ENCODE results near the gene SPATA32. TPM values are rescaled to one million over a fixed set of nuclear protein-coding genes. Genes with fewer than 3 reads are reported as not detected.

The SPATA32 gene
- total RNA-seq, 4 donors from 2014 or later = not detected

DNA sequence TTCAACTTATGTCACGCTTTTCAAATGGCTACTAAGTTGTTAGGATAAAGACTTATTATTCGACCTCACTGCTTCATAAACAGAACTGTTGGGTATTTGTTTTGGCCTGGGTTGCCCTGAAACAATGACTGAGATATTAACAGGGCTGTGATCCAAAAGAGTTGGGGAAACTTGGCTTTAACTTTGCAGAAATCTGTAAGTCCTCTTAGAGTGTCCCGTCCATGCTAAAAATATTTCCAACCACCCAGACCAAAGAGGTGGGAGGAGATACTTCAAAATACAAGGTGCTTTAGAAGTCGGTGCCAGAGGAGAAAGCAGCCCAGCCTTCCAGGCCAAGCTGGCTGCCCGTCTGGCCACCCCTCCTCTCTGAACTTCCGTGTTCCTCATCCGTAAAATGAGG, 16.1 kb upstream of the SPATA32 start:
- WGBS, 2 donors = 33 to 38% methylated on average over 7 of the region's 7 CpGs
- H3K9me3 ChIP-seq = no peaks in the 10 kb centered on the region
- H3K4me3 ChIP-seq = no peak overlapping the region
- no peak for DNase-seq
- peaks cover 14 to 75% (median 19%) of the 10 kb centered on the region in 3 donors for H3K36me3 ChIP-seq
- H3K27me3 ChIP-seq = no peaks in the 10 kb centered on the region
- TF ChIP-seq POLR2A (IDR thresholded peaks at IDR 0.05) = no peak
- TF ChIP-seq, protein P1, sequence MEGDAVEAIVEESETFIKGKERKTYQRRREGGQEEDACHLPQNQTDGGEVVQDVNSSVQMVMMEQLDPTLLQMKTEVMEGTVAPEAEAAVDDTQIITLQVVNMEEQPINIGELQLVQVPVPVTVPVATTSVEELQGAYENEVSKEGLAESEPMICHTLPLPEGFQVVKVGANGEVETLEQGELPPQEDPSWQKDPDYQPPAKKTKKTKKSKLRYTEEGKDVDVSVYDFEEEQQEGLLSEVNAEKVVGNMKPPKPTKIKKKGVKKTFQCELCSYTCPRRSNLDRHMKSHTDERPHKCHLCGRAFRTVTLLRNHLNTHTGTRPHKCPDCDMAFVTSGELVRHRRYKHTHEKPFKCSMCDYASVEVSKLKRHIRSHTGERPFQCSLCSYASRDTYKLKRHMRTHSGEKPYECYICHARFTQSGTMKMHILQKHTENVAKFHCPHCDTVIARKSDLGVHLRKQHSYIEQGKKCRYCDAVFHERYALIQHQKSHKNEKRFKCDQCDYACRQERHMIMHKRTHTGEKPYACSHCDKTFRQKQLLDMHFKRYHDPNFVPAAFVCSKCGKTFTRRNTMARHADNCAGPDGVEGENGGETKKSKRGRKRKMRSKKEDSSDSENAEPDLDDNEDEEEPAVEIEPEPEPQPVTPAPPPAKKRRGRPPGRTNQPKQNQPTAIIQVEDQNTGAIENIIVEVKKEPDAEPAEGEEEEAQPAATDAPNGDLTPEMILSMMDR (IDR thresholded peaks at IDR 0.05) = no peak
- peaks cover 14 to 44% (median 17%) of the 10 kb centered on the region in 3 donors for H3K4me1 ChIP-seq
- intact Hi-C loops (cut with DNase I) = loop anchor here (5.0 kb wide), 1 partner anchor 109 kb away; no protein-coding TSS in a partner anchor
- peak overlapping the region; percentile 19 to 77 (median 52) for H3K27ac ChIP-seq

DNA sequence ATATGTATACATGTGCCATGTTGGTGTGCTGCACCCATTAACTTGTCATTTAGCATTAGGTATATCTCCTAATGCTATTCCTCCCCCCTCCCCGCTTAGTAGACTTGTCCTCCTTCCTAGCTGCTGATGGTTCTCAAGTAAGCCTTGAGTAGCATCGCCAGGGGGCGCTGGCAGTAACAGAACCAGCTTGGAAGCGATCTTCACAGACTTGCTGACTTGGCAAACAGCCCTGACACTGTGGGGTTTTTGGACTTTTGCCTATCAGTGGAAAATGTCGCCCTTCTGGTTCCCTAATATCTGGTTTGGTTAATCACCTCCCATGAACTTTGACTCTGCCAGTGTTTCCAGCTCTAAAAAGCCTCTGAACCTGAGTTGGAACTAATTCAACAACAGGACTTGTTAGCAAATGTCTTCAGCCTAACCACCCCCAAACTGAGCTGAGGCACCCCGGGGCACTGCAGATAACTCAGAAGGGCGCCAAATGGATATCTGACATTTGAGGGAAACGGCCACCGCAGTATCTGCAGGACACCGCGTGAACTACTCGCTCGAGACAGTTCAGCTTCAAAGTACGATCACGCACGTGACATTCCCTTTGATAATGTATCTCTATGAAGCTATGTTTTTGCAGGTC, 15.4 kb upstream of the SPATA32 start:
- Histone ChIP-seq H3K4me3 (no peak overlapping the region), H3K27me3 (no peaks in the 10 kb centered on the region), H3K4me1 (peaks cover 13 to 38% (median 14%) of the 10 kb centered on the region in 3 donors), H3K9me3 (no peaks in the 10 kb centered on the region), H3K36me3 (peaks cover 19 to 75% (median 21%) of the 10 kb centered on the region in 3 donors), H3K27ac (peak overlapping the region; percentile 19 to 77 (median 52))
- DNase-seq = peak; percentile 40
- intact Hi-C loops (cut with DNase I) = loop anchor here (5.0 kb wide), 1 partner anchor 110 kb away; no protein-coding TSS in a partner anchor
- 29 to 33% methylated on average over 16 of the region's 16 CpGs for WGBS, 2 donors
- TF ChIP-seq, protein P1 (IDR thresholded peaks at IDR 0.05) = peak; percentile 76 to 94 (median 92)
- no peak for TF ChIP-seq POLR2A (IDR thresholded peaks at IDR 0.05)

DNA sequence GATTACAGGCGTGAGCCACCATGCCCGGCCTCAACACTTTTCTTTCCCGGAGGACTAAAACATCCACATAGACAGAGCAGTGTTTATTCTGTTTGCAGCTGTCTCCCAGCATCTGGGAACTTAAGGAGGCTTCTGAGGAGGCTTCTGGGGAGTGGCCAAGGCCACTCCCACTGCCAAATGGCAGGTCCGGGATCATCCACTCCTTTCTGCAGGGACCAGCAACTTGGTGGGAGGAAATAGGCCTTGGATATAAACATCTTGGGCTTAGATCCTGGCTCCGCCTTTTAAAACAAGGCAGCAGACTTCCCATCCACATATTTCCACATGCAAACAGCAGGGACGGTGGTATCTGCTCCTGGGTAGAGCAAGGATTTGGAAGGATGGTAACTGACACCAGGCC, 14.1 kb upstream of the SPATA32 start:
- no peak for DNase-seq
- H3K27ac ChIP-seq = peak overlapping the region in 3 of 4 donors; percentile 4 to 34 (median 17)
- peaks cover 13 to 33% (median 14%) of the 10 kb centered on the region in 3 donors for H3K4me1 ChIP-seq
- H3K27me3 ChIP-seq = no peaks in the 10 kb centered on the region
- peaks cover 22 to 75% (median 31%) of the 10 kb centered on the region in 3 donors for H3K36me3 ChIP-seq
- 34 to 57% methylated on average over 5 to 6 of the region's 6 CpGs for WGBS, 2 donors
- H3K4me3 ChIP-seq = no peak overlapping the region
- TF ChIP-seq, protein P1 (IDR thresholded peaks at IDR 0.05) = no peak
- TF ChIP-seq POLR2A (IDR thresholded peaks at IDR 0.05) = no peak
- intact Hi-C loops (cut with DNase I) = loop anchor here (5.0 kb wide), 1 partner anchor 111 kb away; no protein-coding TSS in a partner anchor
- H3K9me3 ChIP-seq = no peaks in the 10 kb centered on the region

DNA sequence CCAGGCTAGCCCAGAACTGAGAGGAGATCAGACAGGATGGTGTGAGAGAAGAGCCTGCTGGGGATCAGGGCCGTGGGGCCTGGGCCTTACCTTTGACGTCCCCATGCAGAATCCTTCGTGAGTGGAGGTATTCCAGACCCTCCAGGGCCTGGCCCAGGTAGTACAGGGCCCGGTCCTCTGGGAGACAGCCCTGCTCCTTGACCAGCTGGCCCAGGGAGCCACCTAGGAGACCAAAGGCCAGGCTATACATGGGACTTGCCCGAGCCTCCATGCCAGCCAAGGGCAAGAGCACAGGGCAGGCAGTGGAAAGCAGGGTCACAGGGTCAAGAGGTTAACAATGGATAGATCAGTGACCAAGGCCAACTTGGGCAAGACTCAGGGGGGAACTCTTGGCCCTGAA, 12.1 kb upstream of the SPATA32 start:
- Histone ChIP-seq H3K36me3 (peaks cover 38 to 75% (median 51%) of the 10 kb centered on the region in 3 donors), H3K4me3 (no peak overlapping the region), H3K27me3 (no peaks in the 10 kb centered on the region), H3K9me3 (no peaks in the 10 kb centered on the region), H3K27ac (peak overlapping the region in 1 of 4 donors; percentile 17), H3K4me1 (peaks cover 13 to 31% (median 14%) of the 10 kb centered on the region in 3 donors)
- no peak for DNase-seq
- WGBS, 2 donors = 80 to 85% methylated on average over 2 to 3 of the region's 5 CpGs
- intact Hi-C loops (cut with DNase I) = loop anchor here (5.0 kb wide), 1 partner anchor 52 kb away; the partner anchor contains the start of gene FMNL1
- TF ChIP-seq, protein P1 (IDR thresholded peaks at IDR 0.05) = no peak
- no peak for TF ChIP-seq POLR2A (IDR thresholded peaks at IDR 0.05)

DNA sequence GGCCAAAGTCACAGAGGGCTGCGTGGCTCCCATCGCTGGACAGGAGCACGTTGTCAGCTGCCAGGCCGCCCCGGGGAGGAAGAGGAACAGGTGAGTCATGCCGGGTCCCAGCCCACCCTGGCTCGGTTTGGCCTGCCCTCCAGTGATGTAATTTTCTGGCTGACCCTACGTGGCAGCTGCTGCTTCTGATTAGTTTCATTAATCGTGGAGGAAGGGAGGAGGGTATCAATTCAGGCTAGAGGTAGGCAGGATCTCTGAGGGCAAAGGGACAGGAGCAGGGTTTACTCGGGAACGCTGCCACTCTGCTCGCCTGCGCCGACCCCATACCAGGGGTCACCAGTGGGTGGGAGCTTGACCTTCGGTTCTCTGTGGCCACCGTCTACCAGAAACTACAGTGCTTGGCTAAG, 11.7 kb upstream of the SPATA32 start:
- TF ChIP-seq POLR2A (IDR thresholded peaks at IDR 0.05) = no peak
- TF ChIP-seq, protein P1 (IDR thresholded peaks at IDR 0.05) = no peak
- Histone ChIP-seq H3K27me3 (no peaks in the 10 kb centered on the region), H3K9me3 (no peaks in the 10 kb centered on the region), H3K27ac (peak overlapping the region in 1 of 4 donors; percentile 17), H3K4me3 (no peak overlapping the region), H3K36me3 (peaks cover 40 to 77% (median 55%) of the 10 kb centered on the region in 3 donors), H3K4me1 (peaks cover 13 to 26% (median 13%) of the 10 kb centered on the region in 3 donors)
- no peak for DNase-seq
- intact Hi-C loops (cut with DNase I) = loop anchor here (5.0 kb wide), 1 partner anchor 51 kb away; the partner anchor contains the start of gene FMNL1
- WGBS, 2 donors = 40 to 65% methylated on average over 1 to 14 of the region's 16 CpGs
